Ascending aorta (tissue), 2 donors: ENCODE results near the gene IL2RA. TPM values are rescaled to one million over a fixed set of nuclear protein-coding genes. Genes with fewer than 3 reads are reported as not detected.
"Not testable (repeated sequence)": the region's sequence is repeated elsewhere in the genome, so short reads cannot be mapped to it uniquely, and the experiment has no call there.

Experiments
- DNase-seq, 2 donors: peaks; one replicate each; pipeline ENCODE4 v3.0.0-alpha.2; 2019; ENCODE audit warnings: low spot score in 2 of 2
- H3K27ac ChIP-seq, 2 donors: fragments of 200-600 bp; sonication (generic); one replicate each; pipeline ENCODE4 v1.5.1; 2016 to 2017; ENCODE audit warnings: mild to moderate bottlenecking in 1 of 2
- H3K27me3 ChIP-seq: fragments of 200-600 bp; sonication (generic); one replicate; pipeline ENCODE4 v1.5.1; 2017
- H3K36me3 ChIP-seq, 2 donors: fragments of 200-600 bp; sonication (generic); one replicate each; pipeline ENCODE4 v1.5.1; 2016
- H3K4me1 ChIP-seq, 2 donors: fragments of 200-600 bp; sonication (generic); one replicate each; pipeline ENCODE4 v1.5.1; 2016 to 2017; ENCODE audit warnings: mild to moderate bottlenecking in 1 of 2
- H3K4me3 ChIP-seq, 2 donors: fragments of 200-600 bp; sonication (generic); one replicate each; pipeline ENCODE4 v1.5.1; 2016 to 2017; ENCODE audit warnings: mild to moderate bottlenecking in 1 of 2
- H3K9me3 ChIP-seq, 2 donors: fragments of 200-600 bp; sonication (generic); one replicate each; pipeline ENCODE4 v1.5.1; 2016
- intact Hi-C: fragments of 100-400 bp; cut with DNase I; formaldehyde crosslinking; loops from one replicate; pipeline ENCODE4 v1.15.1; 2023
- total RNA-seq: library from RNA; depleted of rRNA; stranded (reverse); fragments of >200 nt; gene quantifications from one replicate; pipeline ENCODE4 v1.1.0, GENCODE V29; 2016
- TF ChIP-seq, protein P1 (sequence below), 3 experiments: fragments of 200-600 bp in 2 of 3; fragments of 450-650 bp in 1 of 3; sonication (generic) in 2 of 3; IDR thresholded peaks; one replicate each; pipeline ENCODE4 v1.5.1; 2016 to 2019; ENCODE audit warnings: antibody characterized with exemption in 3 of 3, mild to moderate bottlenecking in 1 of 3, moderate library complexity in 1 of 3

Gene IL2RA
- total RNA-seq, 1 donor from 2014 or later: not detected

GRCh38 chr10:6046773-6047611, 15.2 kb downstream of the IL2RA start:
- Histone ChIP-seq H3K4me3 (no peak overlapping the region), H3K4me1 (peaks cover 0 to 2% of the 10 kb centered on the region in 2 donors), H3K9me3 (no peaks in the 10 kb centered on the region), H3K36me3 (no peaks in the 10 kb centered on the region), H3K27ac (no peak overlapping the region), H3K27me3 (no peaks in the 10 kb centered on the region)
- peak in 1 of 2 donors; percentile 37 for DNase-seq
- TF ChIP-seq, protein P1, sequence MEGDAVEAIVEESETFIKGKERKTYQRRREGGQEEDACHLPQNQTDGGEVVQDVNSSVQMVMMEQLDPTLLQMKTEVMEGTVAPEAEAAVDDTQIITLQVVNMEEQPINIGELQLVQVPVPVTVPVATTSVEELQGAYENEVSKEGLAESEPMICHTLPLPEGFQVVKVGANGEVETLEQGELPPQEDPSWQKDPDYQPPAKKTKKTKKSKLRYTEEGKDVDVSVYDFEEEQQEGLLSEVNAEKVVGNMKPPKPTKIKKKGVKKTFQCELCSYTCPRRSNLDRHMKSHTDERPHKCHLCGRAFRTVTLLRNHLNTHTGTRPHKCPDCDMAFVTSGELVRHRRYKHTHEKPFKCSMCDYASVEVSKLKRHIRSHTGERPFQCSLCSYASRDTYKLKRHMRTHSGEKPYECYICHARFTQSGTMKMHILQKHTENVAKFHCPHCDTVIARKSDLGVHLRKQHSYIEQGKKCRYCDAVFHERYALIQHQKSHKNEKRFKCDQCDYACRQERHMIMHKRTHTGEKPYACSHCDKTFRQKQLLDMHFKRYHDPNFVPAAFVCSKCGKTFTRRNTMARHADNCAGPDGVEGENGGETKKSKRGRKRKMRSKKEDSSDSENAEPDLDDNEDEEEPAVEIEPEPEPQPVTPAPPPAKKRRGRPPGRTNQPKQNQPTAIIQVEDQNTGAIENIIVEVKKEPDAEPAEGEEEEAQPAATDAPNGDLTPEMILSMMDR (IDR thresholded peaks at IDR 0.05): no peak
- intact Hi-C loops: no loop called here

- intact Hi-C loops: no loop called here
- Histone ChIP-seq H3K27ac (no peak overlapping the region), H3K4me1 (peaks cover 0 to 2% of the 10 kb centered on the region in 2 donors), H3K36me3 (no peaks in the 10 kb centered on the region), H3K27me3 (no peaks in the 10 kb centered on the region), H3K4me3 (no peak overlapping the region), H3K9me3 (no peaks in the 10 kb centered on the region)
- DNase-seq: peak in 1 of 2 donors; percentile 35
- TF ChIP-seq, protein P1 (IDR thresholded peaks at IDR 0.05): no peak
Observed at GRCh38 chr10:6045878-6046772, 16.0 kb downstream of the IL2RA start.

DNA sequence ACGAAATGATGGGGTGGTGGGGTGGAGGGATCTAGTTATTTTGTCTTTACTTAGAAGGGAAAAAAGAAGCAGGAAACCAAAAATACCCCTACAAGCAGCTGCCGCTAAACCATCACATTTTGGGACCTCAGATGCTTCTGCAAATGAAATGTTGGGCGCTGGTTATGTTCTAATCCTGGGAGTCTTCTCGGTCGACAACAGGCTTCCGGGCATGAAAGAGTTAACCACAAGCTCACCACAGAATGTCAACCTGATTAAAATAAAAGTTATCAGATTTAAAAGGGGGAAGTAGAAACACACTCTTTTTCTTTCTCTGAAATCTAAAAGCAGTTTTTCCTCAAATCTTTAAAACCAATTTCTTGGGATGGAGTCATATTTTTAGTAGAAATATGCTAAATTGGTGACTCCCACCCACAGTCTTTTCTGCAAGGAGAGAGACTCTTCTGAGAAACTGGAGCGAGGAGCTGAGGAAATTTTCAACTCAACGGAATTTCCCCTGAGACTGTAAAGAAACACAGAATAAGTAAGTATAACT, 16.8 kb downstream of the IL2RA start:
- DNase-seq: no peak
- intact Hi-C loops: no loop called here
- TF ChIP-seq, protein P1 (IDR thresholded peaks at IDR 0.05): no peak
- Histone ChIP-seq H3K9me3 (no peaks in the 10 kb centered on the region), H3K27me3 (no peaks in the 10 kb centered on the region), H3K27ac (no peak overlapping the region), H3K36me3 (no peaks in the 10 kb centered on the region), H3K4me1 (peaks cover 0 to 2% of the 10 kb centered on the region in 2 donors), H3K4me3 (no peak overlapping the region)

DNA sequence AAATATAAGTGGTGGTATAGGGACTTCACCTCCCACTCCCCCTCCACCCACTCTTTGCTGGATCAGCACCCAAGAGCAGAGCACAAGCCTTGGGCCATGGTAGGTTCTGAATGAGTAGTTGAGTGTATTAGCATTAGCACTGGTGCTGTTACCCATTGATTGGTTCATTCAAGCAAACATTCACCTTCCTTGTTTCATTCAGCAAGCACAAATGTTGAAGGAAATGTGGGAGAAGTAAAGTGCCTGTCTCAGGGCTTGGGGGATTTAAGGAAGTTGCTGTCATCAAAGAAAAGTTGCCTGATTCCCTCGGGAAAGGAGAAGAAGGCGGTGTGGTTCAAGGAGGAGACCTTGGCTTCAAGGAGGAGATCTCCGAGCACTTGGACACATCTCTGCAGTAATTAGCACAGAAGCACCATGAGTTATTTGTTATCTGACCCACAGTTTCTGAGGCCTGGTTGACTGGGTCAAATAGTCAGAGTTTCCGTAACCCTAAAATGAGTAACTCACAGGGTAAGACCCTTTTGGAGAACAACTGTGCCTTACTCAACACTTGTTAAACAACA, 17.3 kb downstream of the IL2RA start:
- TF ChIP-seq, protein P1 (IDR thresholded peaks at IDR 0.05): no peak
- no peaks in the 10 kb centered on the region for H3K9me3 ChIP-seq
- no peaks in the 10 kb centered on the region for H3K36me3 ChIP-seq
- no peak overlapping the region for H3K27ac ChIP-seq
- intact Hi-C loops: no loop called here
- H3K27me3 ChIP-seq: no peaks in the 10 kb centered on the region
- no peaks in the 10 kb centered on the region for H3K4me1 ChIP-seq
- H3K4me3 ChIP-seq: no peak overlapping the region
- DNase-seq: peak in 1 of 2 donors; percentile 41

DNA sequence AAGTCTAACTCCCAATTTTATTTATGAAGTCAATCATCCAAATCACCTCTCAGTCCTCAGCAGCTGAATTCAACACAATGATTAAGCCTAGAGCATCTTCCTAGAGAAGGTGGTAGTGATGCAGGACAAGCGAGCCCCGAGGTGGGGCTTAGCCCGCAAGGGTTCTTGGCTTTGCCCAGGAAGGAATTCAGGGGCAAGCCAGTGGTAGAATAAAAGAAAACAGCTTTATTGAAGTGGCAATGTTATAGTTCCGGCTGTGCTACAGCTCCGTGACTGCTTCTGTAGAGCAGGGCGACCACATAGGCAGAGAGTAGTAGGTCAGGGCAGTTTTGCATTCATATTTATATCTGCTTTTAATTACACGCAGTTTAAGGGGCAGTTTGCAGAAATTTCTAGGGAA, 18.1 kb downstream of the IL2RA start:
- no peaks in the 10 kb centered on the region for H3K4me1 ChIP-seq
- H3K27me3 ChIP-seq: no peaks in the 10 kb centered on the region
- no peaks in the 10 kb centered on the region for H3K9me3 ChIP-seq
- H3K4me3 ChIP-seq: no peak overlapping the region
- no peak for DNase-seq
- TF ChIP-seq, protein P1 (IDR thresholded peaks at IDR 0.05): no peak
- H3K36me3 ChIP-seq: no peaks in the 10 kb centered on the region
- no peak overlapping the region for H3K27ac ChIP-seq
- intact Hi-C loops: no loop called here

- DNase-seq, H3K27me3 ChIP-seq, H3K9me3 ChIP-seq, H3K27ac ChIP-seq, H3K4me1 ChIP-seq, H3K36me3 ChIP-seq, intact Hi-C loops, H3K4me3 ChIP-seq: not testable (repeated sequence)
Observed at GRCh38 chr10:6043377-6043776, 18.8 kb downstream of the IL2RA start.
